GM19023 (cell line): Measurements from ENCODE around the gene MAML2.

Experiments used
- ATAC-seq: cut with Tn5 transposase; IDR thresholded peaks from one replicate; pipeline ENCODE4 v1.9.1; 2021; ENCODE audit warnings: mild to moderate bottlenecking, moderate library complexity; ENCODE audit not compliant: unreplicated experiment

MAML2 gene

DNA sequence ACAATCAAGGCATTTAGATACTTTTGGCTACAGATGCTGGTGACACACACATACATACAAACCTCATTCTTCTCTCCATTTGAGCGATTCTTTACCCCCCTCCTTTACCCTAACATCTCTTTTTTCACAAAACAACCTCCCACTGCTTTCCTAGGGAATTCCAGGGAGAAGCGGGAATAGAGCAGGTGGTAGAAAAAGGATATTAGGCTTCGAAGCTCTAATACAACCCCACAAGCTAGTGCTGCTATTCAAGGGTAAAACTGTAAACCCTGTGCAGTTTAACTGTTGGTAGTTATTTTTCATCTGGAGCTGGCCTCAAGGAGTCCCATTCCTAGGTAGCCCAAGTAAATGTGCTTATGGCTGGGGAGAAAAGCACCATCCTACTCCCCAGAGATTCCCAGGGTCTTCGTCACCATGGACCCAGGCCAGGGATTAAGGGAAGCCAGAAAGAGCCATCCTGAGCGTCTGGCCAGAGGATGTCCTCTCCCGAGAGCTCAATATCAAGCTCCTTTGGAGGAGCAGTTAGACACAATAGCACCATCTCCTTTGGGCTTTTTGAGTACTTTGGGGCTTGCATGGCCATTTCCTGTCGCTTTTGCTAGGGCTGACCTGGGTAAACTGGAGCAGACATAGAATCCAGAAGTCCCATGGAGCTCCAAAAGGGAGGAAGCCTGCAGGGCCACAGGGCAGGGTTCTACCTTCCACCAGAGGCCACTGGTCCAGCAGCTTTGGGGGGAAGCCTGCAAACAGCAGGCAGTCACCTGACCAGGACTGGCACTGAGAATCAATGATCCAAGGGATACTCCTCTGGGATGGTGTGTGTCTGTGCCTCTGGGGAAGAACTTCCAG is 3.1 kb downstream of the MAML2 start:
- no peak for ATAC-seq

DNA sequence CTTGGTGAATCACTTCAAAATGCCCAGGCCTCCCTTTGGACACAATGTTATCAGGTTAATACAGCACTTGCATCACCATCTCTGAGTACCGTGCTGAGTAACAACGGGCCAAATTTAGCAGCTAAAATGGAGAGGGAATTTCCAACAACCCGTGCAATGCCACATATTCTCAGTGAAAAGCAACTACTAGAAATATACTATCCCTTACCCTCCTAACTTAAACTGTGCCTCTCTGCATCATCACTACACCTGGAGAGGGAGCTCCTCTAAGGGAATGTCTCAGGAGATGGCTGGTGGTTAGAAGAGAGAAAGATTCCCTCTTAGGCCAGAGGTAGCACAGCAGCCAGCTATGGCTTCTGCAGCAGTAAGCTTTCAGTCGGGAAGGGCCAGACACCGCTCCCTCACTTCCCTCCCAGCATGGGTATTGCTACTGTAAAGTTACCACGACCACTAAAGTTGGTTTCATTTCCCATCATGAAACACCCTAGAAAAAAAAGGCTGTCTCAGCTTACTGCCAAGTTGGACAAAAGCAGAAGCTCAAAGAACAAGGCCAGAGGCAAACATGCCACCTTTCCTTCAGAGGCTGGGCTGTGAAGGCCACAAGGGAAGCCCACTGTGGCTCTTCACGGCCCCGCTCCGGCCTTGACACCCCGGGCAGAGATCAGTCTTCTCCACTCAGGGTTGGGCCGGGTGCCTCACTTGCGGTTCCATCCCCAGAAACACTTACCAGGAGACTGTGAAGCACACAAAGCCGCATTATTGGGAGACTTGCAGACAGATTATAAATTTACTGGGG is 3.9 kb downstream of the MAML2 start:
- peak; percentile 38 for ATAC-seq

DNA sequence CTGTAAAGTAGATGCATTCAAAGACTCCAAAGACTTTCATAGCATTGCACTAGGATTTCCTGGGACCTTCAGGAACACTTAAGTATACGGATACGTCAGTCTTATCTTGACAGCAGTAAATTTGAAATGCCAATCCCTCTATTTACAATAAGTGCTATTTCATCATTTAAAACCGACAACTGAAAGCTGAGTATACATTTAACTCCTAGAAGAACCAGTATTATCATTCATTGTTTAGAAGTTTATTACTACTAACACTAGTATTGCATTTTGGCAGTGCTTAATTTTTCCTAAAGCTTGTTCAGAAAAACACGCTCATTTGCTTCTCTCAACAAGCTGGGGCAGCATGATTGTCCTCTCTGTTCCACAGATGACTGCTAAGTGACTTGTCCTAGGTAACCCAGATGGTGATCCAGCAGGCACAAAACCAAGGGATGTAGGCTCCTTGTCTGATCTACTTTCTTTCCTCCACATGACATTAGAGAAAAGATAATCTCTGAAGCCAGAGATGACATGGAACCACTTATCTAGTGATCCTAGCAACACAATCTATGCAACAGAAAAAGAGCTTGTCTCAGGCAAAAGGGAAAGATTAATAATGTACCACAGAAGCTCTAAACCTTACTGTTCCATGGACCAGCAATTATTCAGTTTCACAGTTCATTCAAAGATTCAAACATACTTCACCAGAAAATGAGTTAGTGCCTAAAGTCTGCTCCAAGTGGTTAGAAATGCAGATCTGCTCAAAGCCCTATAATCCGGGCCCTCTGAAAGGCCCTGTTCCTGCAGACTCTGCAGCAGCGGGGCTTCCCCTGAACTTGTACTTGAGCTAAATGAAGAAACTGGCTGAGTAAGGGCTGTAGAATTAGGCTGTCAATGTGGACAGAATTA is 5.2 kb downstream of the MAML2 start:
- ATAC-seq = peak; percentile 25

DNA sequence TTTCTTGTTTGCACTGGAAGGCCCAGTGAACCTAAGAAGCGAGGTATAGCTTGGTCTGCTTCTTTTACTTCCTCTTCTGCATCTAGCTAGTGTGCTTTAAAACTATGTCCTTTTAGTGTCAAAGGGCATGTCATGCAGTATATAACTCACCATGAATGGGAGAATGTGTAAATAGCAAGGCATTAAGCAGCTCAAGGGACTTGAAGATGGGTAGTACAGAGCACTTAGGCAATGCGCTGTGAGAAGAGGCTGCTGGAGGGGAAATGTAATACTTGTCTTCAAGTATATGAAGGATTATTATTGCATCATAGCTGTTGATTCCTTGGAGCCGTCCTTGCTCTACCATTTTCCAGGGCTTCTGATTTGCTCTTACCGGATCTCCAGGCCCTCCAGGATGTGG is 7.6 kb downstream of the MAML2 start:
- ATAC-seq = no peak

DNA sequence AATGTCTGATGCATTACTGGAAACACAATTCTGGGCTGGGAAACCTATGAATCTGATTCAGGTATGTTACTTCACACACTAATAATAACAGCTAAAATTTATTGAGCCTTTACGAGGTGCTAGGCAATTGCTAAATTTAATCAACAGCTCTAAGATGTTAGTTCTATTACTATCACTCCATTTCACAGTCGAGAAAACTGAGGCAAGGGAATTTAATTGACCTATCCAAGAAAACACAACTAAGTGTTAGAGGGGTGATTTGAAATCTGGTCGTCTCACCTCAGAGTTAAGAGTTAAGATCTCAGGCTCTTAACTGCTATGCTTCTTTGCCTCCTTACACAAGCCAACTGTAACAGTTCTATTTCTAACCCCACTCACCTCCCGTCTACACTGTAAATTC is 8.8 kb downstream of the MAML2 start:
- ATAC-seq = no peak

DNA sequence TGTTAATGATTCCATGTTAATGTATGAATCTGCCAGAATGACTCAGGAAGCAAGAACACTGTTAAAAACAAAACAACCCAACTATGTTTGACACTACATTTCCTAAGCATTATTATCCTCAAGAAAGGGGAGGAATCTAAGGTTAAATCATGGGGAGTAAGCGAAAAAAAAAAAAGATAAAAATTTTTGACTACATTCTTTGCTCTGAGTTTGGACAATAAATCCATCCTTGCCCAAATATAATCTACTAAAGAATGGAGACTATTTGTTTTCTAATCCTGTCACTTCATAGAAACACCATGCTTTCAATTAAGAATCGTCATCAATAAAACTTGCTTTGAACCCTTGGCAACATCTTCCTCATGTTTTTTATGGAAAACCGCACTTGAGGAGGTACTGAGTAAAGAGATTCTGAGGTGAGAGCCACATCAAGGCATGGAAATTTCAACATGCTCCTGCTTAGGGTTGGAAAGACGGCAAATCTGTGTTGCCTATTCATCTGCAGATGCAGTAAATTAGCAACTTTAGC is 9.7 kb downstream of the MAML2 start:
- no peak for ATAC-seq

DNA sequence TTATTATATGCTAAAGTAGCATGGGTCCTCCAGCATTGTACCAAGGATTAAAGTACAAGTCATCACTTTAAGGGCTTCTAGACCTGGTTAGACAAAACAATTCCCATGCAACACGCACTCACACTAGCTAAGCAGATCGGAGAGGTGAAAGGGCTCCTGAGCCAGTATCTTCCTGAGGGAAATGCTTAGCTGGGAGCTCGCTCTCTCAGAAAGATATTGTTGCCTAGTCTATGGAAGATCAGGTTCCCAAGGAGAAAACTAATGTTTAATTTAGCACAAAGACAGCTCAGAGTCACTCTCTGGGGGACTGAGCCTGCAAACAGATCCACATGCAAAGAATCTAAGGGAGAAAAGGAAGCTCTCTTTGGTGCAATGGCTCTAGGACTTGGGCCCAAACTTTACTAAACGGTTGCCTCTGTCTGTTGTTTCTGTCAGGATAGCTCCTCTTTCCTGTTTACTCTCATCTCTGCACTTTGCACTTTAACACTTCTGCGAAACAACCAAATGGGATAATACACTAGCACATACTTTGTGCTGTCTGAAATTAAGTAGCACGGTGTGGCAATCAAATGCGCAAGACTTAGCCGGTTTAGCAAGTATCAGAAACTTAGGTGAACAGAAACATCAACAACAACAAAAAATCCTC is 10.7 kb downstream of the MAML2 start:
- ATAC-seq = no peak

DNA sequence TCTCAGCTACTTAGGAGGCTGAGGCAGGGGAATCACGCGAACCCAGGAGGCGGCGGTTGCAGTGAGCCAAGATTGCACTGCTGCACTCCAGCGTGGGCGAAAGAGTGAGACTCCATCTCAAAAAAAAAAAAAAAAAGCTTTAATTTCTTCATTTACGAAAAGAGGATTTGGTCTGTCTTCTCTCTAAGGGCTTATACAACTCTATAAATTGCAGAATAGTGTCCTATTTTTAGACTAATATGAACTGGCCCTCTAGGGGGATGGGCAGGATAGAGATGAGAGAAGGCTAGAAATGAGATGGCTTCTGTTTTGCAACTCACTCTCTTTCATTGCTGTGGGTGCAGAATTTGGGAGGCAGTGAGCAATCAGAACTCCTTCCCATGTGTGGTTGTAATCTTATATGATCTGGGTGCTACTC is 11.3 kb downstream of the MAML2 start:
- no peak for ATAC-seq

DNA sequence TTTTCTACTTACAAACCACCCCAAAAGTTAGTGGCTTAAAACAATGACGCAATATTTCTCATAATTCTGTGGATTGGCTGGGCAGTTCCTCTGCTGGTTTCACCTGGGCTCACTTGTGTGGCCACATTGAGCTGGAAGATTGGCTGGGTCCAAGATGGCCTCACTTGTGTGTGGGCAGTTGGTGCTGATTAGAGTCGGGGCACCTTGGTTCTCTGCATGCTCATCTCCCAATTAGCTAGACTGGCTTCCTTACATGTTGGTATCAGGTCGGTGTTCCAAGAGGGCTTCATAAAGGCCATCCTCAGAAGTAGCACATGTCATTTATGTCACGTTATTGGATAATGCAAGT is 12.5 kb downstream of the MAML2 start:
- no peak for ATAC-seq

DNA sequence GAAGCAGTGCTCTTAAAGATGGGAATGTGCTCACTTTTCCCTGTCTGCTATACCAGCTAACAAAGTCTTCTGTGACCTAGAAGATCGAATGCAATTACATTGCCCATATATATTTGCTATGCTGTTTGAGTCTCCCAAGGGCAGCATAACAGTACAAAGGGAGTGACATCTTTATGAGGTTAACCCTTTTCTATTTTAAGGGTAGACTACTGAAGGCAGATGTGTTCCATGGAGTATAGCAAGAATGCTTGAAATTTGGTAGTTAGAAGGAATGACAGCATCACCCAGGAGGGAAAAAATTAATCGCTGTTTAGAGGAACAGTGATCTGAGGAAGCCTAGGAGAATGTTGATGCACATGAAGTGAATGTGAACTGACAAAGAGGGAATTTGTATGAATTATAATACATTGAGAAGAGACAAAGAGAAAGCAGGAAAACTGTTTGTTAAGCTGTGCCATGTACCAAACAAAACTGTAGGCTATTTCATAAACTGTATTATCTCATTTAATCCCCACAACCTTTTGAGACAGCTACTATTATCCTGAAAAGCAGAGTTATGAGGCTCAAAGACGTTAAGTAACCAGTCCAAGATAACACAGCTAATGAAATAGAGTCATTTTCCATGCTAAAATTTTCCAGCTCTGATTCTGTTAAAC is 13.0 kb downstream of the MAML2 start:
- no peak for ATAC-seq

DNA sequence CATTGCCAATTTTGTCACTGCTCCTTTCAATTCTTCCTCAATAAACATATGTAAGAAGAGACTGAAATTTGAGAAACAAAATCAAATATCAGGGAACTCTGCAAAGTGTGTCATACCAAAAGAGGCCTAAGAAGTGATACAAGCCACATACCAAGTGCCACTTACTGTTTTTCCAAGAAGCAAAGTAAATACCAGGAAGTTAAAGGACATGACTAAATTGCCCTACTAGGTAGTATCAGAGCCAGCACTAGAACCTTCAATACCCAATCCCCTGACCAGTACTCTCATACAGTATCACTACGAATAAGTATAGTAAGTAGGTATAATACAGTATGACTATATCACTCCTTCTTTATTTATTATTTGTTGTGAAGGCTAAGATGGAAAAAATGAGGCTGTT is 13.6 kb downstream of the MAML2 start:
- no peak for ATAC-seq

DNA sequence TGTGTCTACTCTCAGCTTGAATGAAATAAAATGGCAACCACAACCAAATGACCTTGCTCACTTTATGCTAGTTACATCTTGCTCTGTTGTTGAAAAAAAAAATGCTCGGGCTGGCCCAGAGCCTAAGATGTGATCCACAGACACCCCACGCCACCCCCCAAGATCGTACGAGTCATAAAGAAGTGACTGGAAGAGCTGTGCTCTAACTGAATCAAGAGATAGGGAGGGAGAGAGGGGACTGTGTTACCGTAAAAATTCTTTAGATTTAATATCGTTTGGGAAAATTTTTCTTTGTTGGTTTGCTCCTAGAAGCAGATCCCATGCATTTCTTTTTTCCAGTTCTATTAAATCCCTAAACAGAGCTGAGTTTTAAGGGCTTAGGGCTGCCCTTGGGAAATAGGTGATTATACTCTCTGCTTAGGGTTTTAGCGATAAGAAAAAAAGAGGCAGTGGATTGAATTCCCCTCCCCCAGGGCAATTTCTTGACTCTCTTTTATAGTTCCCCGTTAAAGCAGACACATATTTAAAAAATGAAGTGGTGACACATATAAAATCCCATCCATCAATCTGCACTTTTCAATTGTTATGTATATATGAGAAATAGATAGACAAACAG is 14.5 kb downstream of the MAML2 start:
- no peak for ATAC-seq

DNA sequence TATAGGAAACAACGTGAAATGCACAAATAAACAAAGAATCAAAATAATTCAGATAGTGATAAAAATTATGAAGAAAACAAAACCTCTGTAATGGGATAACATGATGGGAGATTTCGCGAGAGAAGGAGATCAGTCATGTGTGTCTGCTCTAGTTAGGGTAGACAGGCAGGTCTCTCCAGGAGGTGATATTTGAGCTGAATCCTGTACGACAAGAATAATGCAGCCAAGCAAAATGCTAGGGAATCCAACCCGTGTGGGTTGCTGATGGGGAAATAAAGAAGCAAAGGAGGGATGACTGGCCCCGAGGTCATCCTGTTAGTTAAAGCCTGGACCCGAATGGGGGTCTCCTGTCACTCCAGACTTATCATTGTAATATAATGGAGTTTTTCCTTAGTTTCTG is 16.0 kb downstream of the MAML2 start:
- ATAC-seq = no peak

DNA sequence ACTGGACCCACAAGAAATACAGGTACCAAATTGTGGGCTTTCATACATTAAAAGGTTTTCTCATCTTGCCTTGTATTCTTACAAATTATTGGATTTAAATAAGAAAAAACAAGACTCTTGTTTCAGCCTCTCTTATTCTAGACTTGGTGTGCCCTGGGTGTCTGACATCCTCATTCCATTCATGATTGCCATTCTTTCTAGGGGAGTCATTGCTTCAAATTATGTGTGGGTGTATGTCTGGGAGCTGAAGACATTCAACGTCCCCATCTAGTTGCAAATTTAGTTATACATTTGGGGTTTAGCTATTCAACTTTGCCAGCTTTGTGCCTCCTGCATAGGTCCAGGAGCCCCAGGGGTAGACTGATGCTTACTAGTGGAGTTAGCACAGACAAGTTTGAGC is 18.1 kb downstream of the MAML2 start:
- ATAC-seq = no peak

DNA sequence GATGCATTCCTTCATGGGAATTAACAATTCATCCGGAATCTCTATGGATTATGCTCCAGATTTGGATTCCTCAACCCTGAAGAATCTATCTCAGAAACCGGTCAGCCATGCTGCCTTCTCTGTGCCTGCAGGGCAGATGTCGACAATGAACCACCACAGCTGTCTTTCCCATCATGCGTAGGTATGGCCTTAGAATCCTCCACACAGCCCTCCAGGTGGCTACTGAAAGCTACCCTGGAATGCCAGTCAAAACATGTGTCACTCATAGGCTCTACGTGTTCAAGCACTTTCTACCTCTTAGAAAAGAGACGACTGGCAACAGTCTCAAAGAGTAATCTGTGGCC is 19.4 kb downstream of the MAML2 start:
- ATAC-seq = no peak

DNA sequence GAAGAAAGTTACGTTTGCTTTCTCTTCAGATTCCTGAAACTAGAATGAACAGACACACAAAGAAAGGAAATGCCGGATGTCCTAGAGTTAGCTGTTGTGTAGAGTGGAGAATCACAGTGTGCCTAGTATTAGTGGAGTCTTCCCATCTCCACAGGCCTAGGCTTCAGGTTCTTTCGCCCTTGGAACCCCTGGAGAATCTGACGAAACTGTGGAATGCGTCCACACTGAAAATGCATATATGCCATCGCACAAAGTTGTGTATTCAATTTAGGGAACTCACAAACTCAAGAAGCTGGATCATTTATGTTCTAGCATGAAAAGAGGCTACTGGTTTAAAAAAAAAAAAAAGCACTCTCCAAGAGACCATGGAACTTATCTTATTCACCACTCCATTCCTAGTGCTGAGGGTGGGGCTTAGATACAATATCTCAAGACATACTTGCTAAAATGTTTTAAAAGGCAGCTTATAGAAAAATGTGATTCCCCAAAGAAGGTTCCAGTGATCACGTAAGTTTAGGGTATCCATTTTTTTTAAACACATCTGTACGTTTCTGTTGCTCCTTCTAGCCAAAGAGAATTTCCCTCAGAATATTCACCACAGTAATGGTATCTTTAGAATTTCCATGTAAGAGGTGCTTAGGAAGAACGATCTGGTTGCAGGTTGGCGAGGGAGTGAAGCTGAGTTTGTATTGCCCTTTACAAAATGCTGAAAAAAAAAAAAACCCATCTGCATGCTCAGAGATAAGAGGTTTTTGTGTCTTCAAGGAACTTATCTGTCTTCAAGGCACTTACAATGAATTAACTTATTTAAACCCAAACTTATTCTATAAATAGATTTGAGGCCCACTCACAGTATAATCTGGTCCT is 20.0 kb downstream of the MAML2 start:
- no peak for ATAC-seq

DNA sequence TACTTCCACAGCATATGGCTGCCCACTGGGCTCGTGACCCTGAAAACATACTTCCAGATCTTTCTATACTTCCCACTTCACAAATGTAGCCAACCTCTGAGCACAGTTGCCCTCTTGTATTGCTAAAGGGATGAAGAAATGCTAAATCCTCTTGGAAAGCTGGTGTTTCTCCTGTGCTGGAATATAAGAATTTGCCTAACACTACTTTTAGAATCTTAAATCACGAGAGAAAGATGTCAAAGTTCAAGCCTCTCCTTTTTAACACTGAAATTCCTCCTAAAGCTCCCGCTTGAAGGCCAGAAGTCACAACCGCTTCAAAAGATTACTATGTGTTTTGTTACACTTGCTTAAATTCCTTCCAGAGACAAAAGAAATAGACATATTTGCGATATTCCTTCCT is 21.9 kb downstream of the MAML2 start:
- no peak for ATAC-seq

DNA sequence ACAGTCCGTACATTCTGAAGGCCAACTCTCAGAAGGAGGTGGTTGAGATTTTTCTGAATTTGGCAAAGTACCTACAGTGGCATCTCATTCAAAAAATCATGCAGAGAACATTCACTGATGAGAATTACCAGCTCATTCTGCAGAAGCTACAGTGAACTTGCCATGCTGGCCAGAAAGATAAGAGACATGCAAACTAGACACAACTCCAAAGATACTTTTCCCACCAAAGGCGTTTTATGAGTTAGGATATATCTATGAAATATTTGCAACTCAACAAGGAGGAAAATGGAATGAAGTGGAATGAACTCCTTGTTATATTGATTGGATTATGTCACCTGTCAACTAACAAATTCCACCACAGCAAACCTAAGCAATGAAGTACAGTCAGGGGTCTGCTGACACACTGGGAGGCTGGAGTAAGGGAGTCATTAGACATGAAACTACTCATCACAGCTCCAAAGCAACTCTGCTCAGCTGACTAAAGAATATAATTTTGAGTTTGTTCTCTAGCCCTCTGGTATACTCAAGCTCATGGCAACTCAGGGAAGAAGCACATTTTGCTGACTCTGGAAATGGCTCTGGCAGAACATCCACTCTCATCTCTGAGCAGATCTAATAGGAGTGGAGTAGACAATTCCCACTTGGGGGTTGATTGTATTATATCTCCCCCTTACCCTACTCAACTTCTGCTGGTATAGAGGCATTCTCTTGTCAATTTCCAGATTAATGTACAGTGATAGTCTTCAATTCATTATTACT is 22.9 kb downstream of the MAML2 start:
- ATAC-seq = no peak
